ENCODE results near the gene SASS6. TPM values are rescaled to one million over a fixed set of nuclear protein-coding genes. Genes with fewer than 3 reads are reported as not detected.

The SASS6 gene
- total and polyA plus RNA-seq, 4 donors: 0.55 to 5.9 (median 1.3) TPM

DNA sequence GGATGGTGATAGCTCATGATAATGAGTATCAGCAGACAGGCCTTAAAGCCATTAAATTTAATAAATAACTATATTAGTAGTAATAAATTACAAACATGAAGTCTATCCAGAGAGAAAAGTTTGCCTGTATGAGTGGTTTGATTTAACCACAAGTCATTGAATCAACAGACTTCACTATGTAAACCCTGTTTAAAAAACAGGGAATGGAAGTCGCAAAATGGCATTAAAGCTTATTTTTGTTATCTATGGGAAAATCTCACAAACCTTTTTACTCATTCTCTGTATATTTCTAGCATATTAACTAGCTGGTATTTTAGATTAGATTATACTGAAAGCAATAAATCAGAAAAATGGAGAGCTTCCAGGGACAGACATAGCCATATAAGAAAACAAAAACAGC, 45.3 kb downstream of the SASS6 start:
- H3K9ac ChIP-seq (ENCODE audit: low read depth in 1 of 2, low read length in 2 of 2): no peak overlapping the region
- H3K9me3 ChIP-seq (ENCODE audit: control insufficient read depth in 4 of 4, low read length in 3 of 4): no peaks in the 10 kb centered on the region
- no peak overlapping the region for H3K27ac ChIP-seq (ENCODE audit: low read depth in 1 of 2, low read length in 2 of 2)
- peaks cover 0 to 3% (median 0%) of the 10 kb centered on the region in 4 donors for H3K4me1 ChIP-seq (ENCODE audit: control insufficient read depth in 4 of 4, insufficient read depth in 4 of 4, low read length in 3 of 4)
- no peaks in the 10 kb centered on the region for H3K36me3 ChIP-seq (ENCODE audit: control insufficient read depth in 4 of 4, insufficient read depth in 3 of 4, low read depth in 1 of 4, low read length in 3 of 4)
- no peaks in the 10 kb centered on the region for H3K27me3 ChIP-seq (ENCODE audit: control insufficient read depth in 4 of 4, insufficient read depth in 4 of 4, low read length in 3 of 4)
- no peak for DNase-seq (ENCODE audit: low spot score)
- 96% methylated on average over 1 of the region's 1 CpG for WGBS
- no peak for TF ChIP-seq ZBTB33 (IDR thresholded peaks at IDR 0.05)
- TF ChIP-seq NR2F2 (IDR thresholded peaks at IDR 0.05): no peak
- no peak for TF ChIP-seq MAX (IDR thresholded peaks at IDR 0.05)
- no peak for TF ChIP-seq HNF4G (IDR thresholded peaks at IDR 0.05)
- TF ChIP-seq, protein P1, sequence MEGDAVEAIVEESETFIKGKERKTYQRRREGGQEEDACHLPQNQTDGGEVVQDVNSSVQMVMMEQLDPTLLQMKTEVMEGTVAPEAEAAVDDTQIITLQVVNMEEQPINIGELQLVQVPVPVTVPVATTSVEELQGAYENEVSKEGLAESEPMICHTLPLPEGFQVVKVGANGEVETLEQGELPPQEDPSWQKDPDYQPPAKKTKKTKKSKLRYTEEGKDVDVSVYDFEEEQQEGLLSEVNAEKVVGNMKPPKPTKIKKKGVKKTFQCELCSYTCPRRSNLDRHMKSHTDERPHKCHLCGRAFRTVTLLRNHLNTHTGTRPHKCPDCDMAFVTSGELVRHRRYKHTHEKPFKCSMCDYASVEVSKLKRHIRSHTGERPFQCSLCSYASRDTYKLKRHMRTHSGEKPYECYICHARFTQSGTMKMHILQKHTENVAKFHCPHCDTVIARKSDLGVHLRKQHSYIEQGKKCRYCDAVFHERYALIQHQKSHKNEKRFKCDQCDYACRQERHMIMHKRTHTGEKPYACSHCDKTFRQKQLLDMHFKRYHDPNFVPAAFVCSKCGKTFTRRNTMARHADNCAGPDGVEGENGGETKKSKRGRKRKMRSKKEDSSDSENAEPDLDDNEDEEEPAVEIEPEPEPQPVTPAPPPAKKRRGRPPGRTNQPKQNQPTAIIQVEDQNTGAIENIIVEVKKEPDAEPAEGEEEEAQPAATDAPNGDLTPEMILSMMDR (IDR thresholded peaks at IDR 0.05; ENCODE audit: low read depth, low read length, missing input control): no peak
- TF ChIP-seq, protein P2, sequence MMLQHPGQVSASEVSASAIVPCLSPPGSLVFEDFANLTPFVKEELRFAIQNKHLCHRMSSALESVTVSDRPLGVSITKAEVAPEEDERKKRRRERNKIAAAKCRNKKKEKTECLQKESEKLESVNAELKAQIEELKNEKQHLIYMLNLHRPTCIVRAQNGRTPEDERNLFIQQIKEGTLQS (IDR thresholded peaks at IDR 0.05): no peak
- TF ChIP-seq REST (IDR thresholded peaks at IDR 0.05): no peak
- no peak for TF ChIP-seq RXRA (IDR thresholded peaks at IDR 0.05)
- H3K4me3 ChIP-seq (ENCODE audit: low read depth in 1 of 3, low read length in 3 of 3): no peak overlapping the region

GRCh38 chr1:100080331-100080730, 52.4 kb downstream of the SASS6 start:
- no peaks in the 10 kb centered on the region for H3K9me3 ChIP-seq (ENCODE audit: control insufficient read depth in 4 of 4, low read length in 3 of 4)
- H3K27me3 ChIP-seq (ENCODE audit: control insufficient read depth in 4 of 4, insufficient read depth in 4 of 4, low read length in 3 of 4): no peaks in the 10 kb centered on the region
- peaks cover 2 to 26% (median 17%) of the 10 kb centered on the region in 4 donors for H3K36me3 ChIP-seq (ENCODE audit: control insufficient read depth in 4 of 4, insufficient read depth in 3 of 4, low read depth in 1 of 4, low read length in 3 of 4)
- no peak overlapping the region for H3K9ac ChIP-seq (ENCODE audit: low read depth in 1 of 2, low read length in 2 of 2)
- peaks cover 0 to 4% (median 0%) of the 10 kb centered on the region in 4 donors for H3K4me1 ChIP-seq (ENCODE audit: control insufficient read depth in 4 of 4, insufficient read depth in 4 of 4, low read length in 3 of 4)
- DNase-seq (ENCODE audit: low spot score): no peak
- H3K27ac ChIP-seq (ENCODE audit: low read depth in 1 of 2, low read length in 2 of 2): no peak overlapping the region
- H3K4me3 ChIP-seq (ENCODE audit: low read depth in 1 of 3, low read length in 3 of 3): no peak overlapping the region
- WGBS: 59% methylated on average over 3 of the region's 3 CpGs
- TF ChIP-seq TAF1 (conservative IDR thresholded peaks at IDR 0.05) (no peak), GABPA (IDR thresholded peaks at IDR 0.05 in 1 of 2, conservative IDR thresholded peaks at IDR 0.05 in 1 of 2) (no peak), FOXA1 (IDR thresholded peaks at IDR 0.05) (no peak), ZBTB33 (IDR thresholded peaks at IDR 0.05) (no peak), MAX (IDR thresholded peaks at IDR 0.05) (no peak), RXRA (IDR thresholded peaks at IDR 0.05) (no peak), EGR1 (IDR thresholded peaks at IDR 0.05; ENCODE audit: low read depth in 2 of 2) (no peak), SP1 (IDR thresholded peaks at IDR 0.05) (no peak), HNF4G (IDR thresholded peaks at IDR 0.05) (no peak), RAD21 (IDR thresholded peaks at IDR 0.05) (no peak), FOXA2 (IDR thresholded peaks at IDR 0.05) (no peak)
- TF ChIP-seq, protein P1 (IDR thresholded peaks at IDR 0.05; ENCODE audit: low read depth, low read length, missing input control): no peak
